Measurements from ENCODE around the gene PTPN23.
A peak's percentile ranks its signal among the peaks of the same experiment; 100 is the strongest.

PTPN23 gene

DNA sequence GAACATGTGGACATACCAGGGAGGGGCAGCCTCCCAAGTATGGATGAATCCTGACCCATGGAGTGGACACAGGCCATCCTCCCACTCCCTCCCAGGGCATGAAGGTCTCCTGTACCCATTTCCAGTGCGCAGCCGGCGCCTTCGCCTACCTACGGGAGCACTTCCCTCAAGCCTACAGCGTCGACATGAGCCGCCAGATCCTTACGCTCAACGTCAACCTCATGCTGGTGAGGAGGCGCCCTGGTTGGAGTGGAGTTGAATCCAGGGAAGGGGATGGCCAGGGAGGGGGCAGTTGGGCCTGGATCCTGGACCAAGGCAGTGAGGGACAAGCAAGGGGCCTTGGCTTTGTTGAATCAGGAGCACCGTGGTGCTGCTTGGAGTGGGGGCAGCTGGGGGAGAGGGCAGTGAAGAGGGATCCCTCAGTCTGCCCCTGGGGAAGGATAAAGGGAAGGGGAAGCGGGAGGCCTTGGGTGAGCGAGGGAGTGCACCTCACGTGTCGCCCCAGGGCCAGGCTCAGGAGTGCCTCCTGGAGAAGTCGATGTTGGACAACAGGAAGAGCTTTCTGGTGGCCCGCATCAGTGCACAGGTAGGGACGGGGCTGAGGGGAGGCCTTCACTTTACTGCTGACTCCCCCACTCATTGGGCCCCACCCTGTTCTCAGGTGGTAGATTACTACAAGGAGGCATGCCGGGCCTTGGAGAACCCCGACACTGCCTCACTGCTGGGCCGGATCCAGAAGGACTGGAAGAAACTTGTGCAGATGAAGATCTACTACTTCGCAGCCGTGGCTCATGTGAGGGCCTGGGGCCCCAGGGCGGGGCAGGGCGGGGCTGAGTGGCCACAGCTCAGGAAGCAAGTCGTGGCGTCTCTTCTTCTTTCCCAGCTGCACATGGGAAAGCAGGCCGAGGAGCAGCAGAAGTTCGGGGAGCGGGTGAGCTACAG, 25.3 kb downstream of the PTPN23 start:
- no peak for DNase-seq (ENCODE audit: low read depth, low spot score)

- peak; percentile 26 for DNase-seq (ENCODE audit: low read depth, low spot score)
Observed at GRCh38 chr3:47406762-47407149, 25.9 kb downstream of the PTPN23 start.

- DNase-seq (ENCODE audit: low read depth, low spot score) = no peak
Observed at GRCh38 chr3:47407237-47407636, 26.4 kb downstream of the PTPN23 start.

DNA sequence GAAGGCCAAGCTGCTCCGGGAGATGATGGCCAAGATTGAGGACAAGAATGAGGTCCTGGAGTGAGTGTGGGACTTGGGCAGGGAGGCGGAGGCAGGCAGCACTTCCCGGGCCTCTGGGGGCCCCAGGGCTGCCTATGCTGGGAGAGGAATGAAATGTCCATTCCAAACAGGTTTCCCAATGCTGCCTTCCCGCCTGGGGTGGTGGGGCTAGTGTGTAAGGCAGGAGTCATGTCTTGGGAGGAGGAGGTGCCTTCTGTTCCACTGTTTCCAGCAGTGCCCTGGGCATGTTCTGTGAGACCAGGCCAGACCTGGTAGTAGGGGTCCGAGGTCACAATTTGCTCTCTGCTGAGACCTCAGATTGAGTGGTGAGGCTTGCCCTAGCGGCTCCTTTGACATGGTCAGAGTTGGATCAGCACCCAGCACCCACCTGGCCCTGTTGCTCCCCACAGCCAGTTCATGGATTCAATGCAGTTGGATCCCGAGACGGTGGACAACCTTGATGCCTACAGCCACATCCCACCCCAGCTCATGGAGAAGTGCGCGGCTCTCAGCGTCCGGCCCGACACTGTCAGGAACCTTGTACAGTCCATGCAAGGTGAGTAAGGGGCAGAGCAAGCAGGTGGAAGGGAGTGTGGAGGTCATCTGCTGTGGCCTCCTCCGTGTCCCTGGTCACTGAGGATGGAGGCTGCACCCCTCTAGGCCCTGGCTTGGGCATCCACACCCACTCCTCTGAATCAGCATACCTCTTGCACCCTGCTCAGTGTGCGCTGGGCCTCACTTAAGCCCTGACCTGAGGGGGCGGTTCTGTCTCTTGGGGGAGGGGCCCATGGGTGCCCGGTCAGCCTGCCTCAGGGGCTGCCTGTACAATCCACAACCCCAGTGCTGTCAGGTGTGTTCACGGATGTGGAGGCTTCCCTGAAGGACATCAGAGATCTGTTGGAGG, 27.3 kb downstream of the PTPN23 start:
- DNase-seq (ENCODE audit: low read depth, low spot score) = no peak

- no peak for DNase-seq (ENCODE audit: low read depth, low spot score)
Observed at GRCh38 chr3:47408839-47409229, 28.0 kb downstream of the PTPN23 start.

DNA sequence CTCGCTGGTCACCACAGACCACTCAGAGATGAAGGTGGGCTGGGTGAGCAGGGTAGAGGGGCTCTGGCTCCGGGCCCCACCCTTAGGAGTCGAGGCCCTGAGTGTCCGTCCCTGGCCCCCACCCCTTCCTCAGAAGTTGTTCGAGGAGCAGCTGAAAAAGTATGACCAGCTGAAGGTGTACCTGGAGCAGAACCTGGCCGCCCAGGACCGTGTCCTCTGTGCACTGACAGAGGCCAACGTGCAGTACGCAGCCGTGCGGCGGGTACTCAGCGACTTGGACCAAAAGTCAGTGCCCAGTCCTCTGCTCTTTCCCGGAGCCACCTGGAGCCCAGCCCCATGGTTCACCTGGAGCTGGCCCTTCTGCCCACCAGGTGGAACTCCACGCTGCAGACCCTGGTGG, 28.5 kb downstream of the PTPN23 start:
- no peak for DNase-seq (ENCODE audit: low read depth, low spot score)

DNA sequence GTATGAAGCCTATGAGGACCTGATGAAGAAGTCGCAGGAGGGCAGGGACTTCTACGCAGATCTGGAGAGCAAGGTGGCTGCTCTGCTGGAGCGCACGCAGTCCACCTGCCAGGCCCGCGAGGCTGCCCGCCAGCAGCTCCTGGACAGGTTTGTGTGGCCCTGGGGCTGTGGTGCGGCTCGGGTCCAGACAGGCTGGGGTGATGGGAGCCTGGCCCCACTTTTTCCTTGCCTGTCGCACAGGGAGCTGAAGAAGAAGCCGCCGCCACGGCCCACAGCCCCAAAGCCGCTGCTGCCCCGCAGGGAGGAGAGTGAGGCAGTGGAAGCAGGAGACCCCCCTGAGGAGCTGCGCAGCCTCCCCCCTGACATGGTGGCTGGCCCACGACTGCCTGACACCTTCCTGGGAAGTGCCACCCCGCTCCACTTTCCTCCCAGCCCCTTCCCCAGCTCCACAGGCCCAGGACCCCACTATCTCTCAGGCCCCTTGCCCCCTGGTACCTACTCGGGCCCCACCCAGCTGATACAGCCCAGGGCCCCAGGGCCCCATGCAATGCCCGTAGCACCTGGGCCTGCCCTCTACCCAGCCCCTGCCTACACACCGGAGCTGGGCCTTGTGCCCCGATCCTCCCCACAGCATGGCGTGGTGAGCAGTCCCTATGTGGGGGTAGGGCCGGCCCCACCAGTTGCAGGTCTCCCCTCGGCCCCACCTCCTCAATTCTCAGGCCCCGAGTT, 29.0 kb downstream of the PTPN23 start:
- no peak for DNase-seq (ENCODE audit: low read depth, low spot score)

DNA sequence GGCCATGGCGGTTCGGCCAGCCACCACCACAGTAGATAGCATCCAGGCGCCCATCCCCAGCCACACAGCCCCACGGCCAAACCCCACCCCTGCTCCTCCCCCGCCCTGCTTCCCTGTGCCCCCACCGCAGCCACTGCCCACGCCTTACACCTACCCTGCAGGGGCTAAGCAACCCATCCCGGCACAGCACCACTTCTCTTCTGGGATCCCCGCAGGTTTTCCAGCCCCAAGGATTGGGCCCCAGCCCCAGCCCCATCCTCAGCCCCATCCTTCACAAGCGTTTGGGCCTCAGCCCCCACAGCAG, 29.5 kb downstream of the PTPN23 start:
- DNase-seq (ENCODE audit: low read depth, low spot score) = no peak

DNA sequence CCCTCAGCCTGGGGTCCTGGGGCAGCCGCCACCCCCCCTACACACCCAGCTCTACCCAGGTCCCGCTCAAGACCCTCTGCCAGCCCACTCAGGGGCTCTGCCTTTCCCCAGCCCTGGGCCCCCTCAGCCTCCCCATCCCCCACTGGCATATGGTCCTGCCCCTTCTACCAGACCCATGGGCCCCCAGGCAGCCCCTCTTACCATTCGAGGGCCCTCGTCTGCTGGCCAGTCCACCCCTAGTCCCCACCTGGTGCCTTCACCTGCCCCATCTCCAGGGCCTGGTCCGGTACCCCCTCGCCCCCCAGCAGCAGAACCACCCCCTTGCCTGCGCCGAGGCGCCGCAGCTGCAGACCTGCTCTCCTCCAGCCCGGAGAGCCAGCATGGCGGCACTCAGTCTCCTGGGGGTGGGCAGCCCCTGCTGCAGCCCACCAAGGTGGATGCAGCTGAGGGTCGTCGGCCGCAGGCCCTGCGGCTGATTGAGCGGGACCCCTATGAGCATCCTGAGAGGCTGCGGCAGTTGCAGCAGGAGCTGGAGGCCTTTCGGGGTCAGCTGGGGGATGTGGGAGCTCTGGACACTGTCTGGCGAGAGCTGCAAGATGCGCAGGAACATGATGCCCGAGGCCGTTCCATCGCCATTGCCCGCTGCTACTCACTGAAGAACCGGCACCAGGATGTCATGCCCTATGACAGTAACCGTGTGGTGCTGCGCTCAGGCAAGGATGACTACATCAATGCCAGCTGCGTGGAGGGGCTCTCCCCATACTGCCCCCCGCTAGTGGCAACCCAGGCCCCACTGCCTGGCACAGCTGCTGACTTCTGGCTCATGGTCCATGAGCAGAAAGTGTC, 30.2 kb downstream of the PTPN23 start:
- DNase-seq (ENCODE audit: low read depth, low spot score) = no peak

DNA sequence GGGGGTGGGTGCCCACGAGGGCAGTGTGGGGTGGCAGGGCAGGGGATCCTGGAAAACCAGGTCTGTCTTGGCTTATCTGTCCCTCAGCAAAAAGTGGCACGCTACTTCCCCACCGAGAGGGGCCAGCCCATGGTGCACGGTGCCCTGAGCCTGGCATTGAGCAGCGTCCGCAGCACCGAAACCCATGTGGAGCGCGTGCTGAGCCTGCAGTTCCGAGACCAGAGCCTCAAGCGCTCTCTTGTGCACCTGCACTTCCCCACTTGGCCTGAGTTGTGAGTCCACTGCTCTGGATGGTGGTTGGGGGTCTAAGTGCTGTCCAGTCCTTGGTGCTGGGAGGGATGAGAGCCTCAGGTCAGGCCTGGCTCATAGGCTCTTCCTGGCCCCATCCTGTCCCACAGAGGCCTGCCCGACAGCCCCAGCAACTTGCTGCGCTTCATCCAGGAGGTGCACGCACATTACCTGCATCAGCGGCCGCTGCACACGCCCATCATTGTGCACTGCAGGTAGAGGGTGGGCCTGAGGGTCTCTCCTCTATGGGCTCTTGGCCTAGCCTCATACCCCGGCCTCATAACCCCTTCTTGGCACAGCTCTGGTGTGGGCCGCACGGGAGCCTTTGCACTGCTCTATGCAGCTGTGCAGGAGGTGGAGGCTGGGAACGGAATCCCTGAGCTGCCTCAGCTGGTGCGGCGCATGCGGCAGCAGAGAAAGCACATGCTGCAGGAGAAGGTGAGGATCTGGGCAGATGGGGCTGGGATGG, 31.1 kb downstream of the PTPN23 start:
- no peak for DNase-seq (ENCODE audit: low read depth, low spot score)

- DNase-seq (ENCODE audit: low read depth, low spot score) = no peak
Observed at GRCh38 chr3:47412453-47412756, 31.6 kb downstream of the PTPN23 start.

GRCh38 chr3:47412842-47413520, 32.2 kb downstream of the PTPN23 start:
- no peak for DNase-seq (ENCODE audit: low read depth, low spot score)

DNA sequence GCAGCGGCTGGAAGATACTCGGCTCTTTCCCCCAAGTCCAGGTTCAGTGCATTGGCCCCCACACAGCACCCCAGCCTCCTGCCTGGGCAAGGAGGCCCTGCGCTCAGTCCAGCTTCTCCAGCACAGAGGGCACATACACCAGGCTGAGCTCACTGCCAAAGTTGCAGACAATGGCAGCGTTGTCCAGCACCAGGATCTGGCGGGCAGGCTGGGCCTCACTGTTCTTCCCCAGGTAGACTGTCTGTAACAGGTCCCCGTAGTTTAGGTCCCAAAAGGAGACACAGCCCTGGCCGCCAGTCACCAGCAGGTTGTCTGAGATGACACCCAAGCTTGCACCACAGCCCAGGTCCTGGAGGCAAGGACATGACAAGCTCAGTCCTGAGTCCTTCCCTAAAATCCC, 32.9 kb downstream of the PTPN23 start:
- no peak for DNase-seq (ENCODE audit: low read depth, low spot score)

DNA sequence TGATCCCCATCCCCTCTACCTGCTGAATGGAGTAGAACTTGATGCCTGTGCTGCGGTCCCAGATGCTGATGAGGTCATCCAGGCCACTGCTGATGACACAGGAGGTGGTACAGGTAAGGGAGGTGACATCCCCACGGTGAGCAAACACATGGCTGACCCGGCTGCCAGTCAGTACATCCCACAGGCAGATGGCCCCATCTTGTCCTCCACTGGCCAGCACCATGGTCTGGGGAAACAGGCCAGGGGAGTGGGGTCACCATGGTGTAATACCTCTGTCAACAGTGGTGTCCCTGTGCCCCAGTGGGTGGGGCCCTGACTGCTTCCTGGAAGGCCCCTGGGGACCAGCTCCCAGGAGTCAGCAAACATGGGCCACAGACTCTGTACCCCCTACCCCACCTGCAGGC, 33.3 kb downstream of the PTPN23 start:
- DNase-seq (ENCODE audit: low read depth, low spot score) = no peak

DNA sequence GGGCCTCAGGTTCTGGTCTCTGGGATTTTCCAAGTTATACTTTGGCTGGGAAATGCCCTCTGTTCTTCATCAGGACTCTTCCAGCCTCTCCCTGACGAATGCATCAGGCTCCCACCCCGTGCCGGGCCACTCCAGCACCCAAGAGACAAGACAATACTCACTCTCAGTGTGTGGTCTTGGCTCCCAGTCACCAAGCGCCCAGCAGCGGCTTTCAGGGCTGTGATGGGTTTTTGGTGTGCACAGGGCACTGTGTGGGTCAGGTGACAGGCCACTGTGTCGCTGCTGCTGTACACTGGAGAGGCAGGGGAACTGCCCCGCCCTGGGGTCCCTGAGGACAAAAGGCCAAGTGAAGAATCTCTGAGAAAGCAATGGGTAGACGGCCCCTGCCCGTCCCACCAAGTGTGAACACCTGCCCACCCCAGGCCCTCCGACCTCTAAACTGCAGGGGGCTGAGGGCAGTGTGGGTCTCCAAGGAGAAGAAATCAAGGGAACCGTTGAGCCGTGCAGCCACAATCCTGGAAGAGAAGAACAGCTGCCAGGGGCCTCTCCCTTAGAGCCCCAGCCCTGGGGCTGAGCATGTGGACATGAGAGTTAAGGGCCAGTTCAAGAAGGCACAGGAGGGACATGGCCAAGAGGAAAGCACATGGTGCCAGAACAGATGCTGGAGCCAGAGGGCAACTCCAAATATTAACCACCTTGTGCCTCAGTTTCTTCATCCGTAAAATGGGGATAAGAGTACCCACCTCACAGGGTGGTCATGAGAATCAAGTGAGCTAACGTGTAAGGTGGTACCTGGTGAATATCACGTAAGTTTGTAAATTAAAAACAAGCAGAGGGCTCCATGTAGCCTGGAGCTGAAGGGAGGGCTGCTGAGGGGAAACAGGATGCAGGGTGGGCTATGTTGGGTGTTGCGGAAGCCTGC, 34.1 kb downstream of the PTPN23 start:
- no peak for DNase-seq (ENCODE audit: low read depth, low spot score)

DNA sequence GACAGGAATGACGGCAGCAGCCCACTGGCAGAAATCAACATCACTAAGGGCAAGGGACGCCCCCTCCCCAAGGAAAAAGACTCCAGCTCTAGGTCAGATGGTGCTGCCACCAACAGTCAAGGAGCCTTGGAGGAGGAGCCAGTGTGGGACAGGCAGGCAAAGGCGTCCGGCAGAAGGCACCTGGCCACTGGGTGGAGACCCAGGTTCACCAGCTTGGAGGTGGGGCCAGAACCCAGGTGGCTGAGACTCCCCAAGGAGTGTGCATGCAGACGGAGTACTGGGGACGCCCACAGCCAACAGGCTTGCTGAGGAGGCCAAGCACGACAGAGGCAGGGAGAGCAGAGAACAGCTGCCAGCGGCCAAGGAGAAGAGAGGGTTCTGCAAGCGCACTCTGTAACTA, 35.2 kb downstream of the PTPN23 start:
- DNase-seq (ENCODE audit: low read depth, low spot score) = peak; percentile 40

GRCh38 chr3:47418167-47419082, 37.6 kb downstream of the PTPN23 start:
- DNase-seq (ENCODE audit: low read depth, low spot score) = no peak

All from ELF-1 (cell line).